GM18951 (cell line): Measurements from ENCODE around the gene RASIP1.
"Not testable (repeated sequence)": the region's sequence is repeated elsewhere in the genome, so short reads cannot be mapped to it uniquely, and the experiment has no call there.

Source experiments
- POLR2A ChIP-seq: IDR thresholded peaks from 4 replicates; pipeline ENCODE4 v1.6.1; 2011; ENCODE audit warnings: mild to moderate bottlenecking; ENCODE audit not compliant: insufficient read length, insufficient read depth; ENCODE audit errors: extremely low read depth
- in situ Hi-C: fragments of 300-500 bp; cut with MboI; formaldehyde crosslinking; loops from one replicate; pipeline ENCODE4 v1.12.0; 2022; ENCODE audit warnings: low sequenced_read_pairs, mixed read lengths, inconsistent platforms; ENCODE audit not compliant: unreplicated experiment

RASIP1 gene

GRCh38 chr19:48714759-48715675 lies 25.4 kb downstream of the RASIP1 start:
- in situ Hi-C loops = no loop called here
- TF ChIP-seq POLR2A = no peak

GRCh38 chr19:48713864-48714755 lies 26.3 kb downstream of the RASIP1 start:
- in situ Hi-C loops = no loop called here
- peak; percentile 53 for TF ChIP-seq POLR2A

- in situ Hi-C loops = no loop called here
- no peak for TF ChIP-seq POLR2A
These were observed 27.2 kb downstream of the RASIP1 start for GRCh38 chr19:48713041-48713863.

GRCh38 chr19:48711106-48711662 lies 29.2 kb downstream of the RASIP1 start:
- TF ChIP-seq POLR2A = no peak
- in situ Hi-C loops = no loop called here

- in situ Hi-C loops = no loop called here
These were observed 31.9 kb downstream of the RASIP1 start for GRCh38 chr19:48708471-48708870.

GRCh38 chr19:48705431-48705830 lies 35.0 kb downstream of the RASIP1 start:
- in situ Hi-C loops = no loop called here

More at GRCh38 chr19:48708471-48708870, 31.9 kb downstream of the RASIP1 start:
- TF ChIP-seq POLR2A = no peak

GRCh38 chr19:48703316-48703715 lies 37.1 kb downstream of the RASIP1 start:
- in situ Hi-C loops = no loop called here
- TF ChIP-seq POLR2A = no peak

More at GRCh38 chr19:48705431-48705830, 35.0 kb downstream of the RASIP1 start:
- no peak for TF ChIP-seq POLR2A

GRCh38 chr19:48702701-48703100 lies 37.7 kb downstream of the RASIP1 start:
- in situ Hi-C loops = no loop called here
- TF ChIP-seq POLR2A = no peak

- TF ChIP-seq POLR2A = no peak
- in situ Hi-C loops = no loop called here
These were observed 42.4 kb downstream of the RASIP1 start for GRCh38 chr19:48698046-48698445.

- no peak for TF ChIP-seq POLR2A
These were observed 43.9 kb downstream of the RASIP1 start for GRCh38 chr19:48696353-48697010.

GRCh38 chr19:48695743-48696352 lies 44.6 kb downstream of the RASIP1 start, which contains the start of gene FUT2:
Gene FUT2 (plus strand): TSS chr19:48695971. CDS start chr19:48702957, 6,986 bp downstream.
- TF ChIP-seq POLR2A = no peak
- in situ Hi-C loops = no loop called here

More at GRCh38 chr19:48696353-48697010, 43.9 kb downstream of the RASIP1 start:
- in situ Hi-C loops = no loop called here

- in situ Hi-C loops = not testable (repeated sequence)
These were observed 46.8 kb downstream of the RASIP1 start for GRCh38 chr19:48693629-48694028.
